ENCODE data around the gene SLC16A8.
A peak's percentile ranks its signal among the peaks of the same experiment; 100 is the strongest.
"Not testable (repeated sequence)": the region's sequence is repeated elsewhere in the genome, so short reads cannot be mapped to it uniquely, and the experiment has no call there.

The SLC16A8 gene

GRCh38 chr22:38086001-38086845 lies 2.2 kb upstream of the SLC16A8 start:
- DNase-seq (ENCODE audit: low spot score) = no peak

GRCh38 chr22:38085501-38085900 lies 1.5 kb upstream of the SLC16A8 start:
- no peak for DNase-seq (ENCODE audit: low spot score)

- DNase-seq (ENCODE audit: low spot score) = no peak
Measured at GRCh38 chr22:38085056-38085455, 1.1 kb upstream of the SLC16A8 start.

- no peak for DNase-seq (ENCODE audit: low spot score)
Measured at GRCh38 chr22:38082986-38083710, 836 bp downstream of the SLC16A8 start.

GRCh38 chr22:38081941-38082828 lies 1.8 kb downstream of the SLC16A8 start:
- no peak for DNase-seq (ENCODE audit: low spot score)

GRCh38 chr22:38081636-38081940 lies 2.4 kb downstream of the SLC16A8 start:
- DNase-seq (ENCODE audit: low spot score) = no peak

- DNase-seq (ENCODE audit: low spot score) = peak; percentile 62
Measured at GRCh38 chr22:38080850-38081635, 2.9 kb downstream of the SLC16A8 start.

GRCh38 chr22:38080474-38080849 lies 3.5 kb downstream of the SLC16A8 start:
- no peak for DNase-seq (ENCODE audit: low spot score)

GRCh38 chr22:38079804-38080203 lies 4.2 kb downstream of the SLC16A8 start:
- no peak for DNase-seq (ENCODE audit: low spot score)

GRCh38 chr22:38079208-38079607 lies 4.8 kb downstream of the SLC16A8 start:
- not testable (repeated sequence) for DNase-seq (ENCODE audit: low spot score)

- no peak for DNase-seq (ENCODE audit: low spot score)
Measured at GRCh38 chr22:38078046-38078840, 5.7 kb downstream of the SLC16A8 start.

- no peak for DNase-seq (ENCODE audit: low spot score)
Measured at GRCh38 chr22:38077595-38077994, 6.4 kb downstream of the SLC16A8 start.

- no peak for DNase-seq (ENCODE audit: low spot score)
Measured at GRCh38 chr22:38077096-38077495, 6.9 kb downstream of the SLC16A8 start.

- no peak for DNase-seq (ENCODE audit: low spot score)
Measured at GRCh38 chr22:38075961-38076360, 8.0 kb downstream of the SLC16A8 start.

- no peak for DNase-seq (ENCODE audit: low spot score)
Measured at GRCh38 chr22:38075105-38075825, 8.7 kb downstream of the SLC16A8 start.

GRCh38 chr22:38074181-38075104 lies 9.5 kb downstream of the SLC16A8 start:
- DNase-seq (ENCODE audit: low spot score) = peak; percentile 83

GRCh38 chr22:38073150-38074130 lies 10.5 kb downstream of the SLC16A8 start:
- DNase-seq (ENCODE audit: low spot score) = no peak

Data from GM03348 (cell line).